Measurements from ENCODE around the gene WWOX. TPM values are rescaled to one million over a fixed set of nuclear protein-coding genes. Genes with fewer than 3 reads are reported as not detected.
A peak's percentile ranks its signal among the peaks of the same experiment; 100 is the strongest.

WWOX gene
- total RNA-seq, 2 donors from 2014 or later: 12.6 to 17.2 TPM

DNA sequence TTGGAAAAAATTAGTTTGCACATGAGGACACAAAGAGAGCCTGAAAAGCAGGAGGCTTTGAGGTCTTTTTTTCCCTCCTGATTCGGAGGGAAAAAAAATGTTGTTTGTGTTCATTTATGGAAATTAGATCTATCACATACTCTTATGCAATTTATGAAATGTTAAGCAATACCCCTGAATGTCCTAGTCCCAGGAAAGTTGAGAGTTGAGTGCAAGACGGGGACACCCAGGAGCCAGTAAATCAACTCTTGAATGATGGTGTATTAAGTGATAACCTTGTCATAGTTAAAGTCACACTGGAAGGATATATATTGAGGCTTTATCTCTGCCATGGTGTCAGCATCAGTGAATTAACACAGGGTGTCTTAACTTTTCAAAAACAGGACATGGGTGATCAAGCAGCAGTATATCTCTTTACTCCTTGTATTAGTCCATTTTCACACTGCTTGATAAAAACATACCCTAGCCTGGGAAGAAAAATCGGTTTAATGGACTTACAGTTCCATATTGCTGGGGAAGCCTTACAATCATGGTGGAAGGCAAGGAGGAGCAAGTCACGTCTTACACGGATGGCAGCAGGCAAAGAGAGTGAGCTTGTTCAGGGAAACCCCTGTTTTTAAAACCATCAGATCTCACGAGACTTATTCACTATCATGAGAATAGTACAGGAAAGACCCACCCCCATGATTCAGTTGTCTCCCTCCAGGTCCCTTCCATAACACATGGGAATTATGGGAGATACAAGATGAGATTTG, 1032.0 kb downstream of the WWOX start:
- ATAC-seq (no peak), DNase-seq (ENCODE audit: low spot score in 2 of 2) (no peak)
- Mint-ChIP-seq H3K9me3 (peaks cover 0 to 5% of the 10 kb centered on the region in 2 donors), H3K36me3 (peaks cover 0 to 5% of the 10 kb centered on the region in 2 donors), H3K27ac (no peak overlapping the region)

DNA sequence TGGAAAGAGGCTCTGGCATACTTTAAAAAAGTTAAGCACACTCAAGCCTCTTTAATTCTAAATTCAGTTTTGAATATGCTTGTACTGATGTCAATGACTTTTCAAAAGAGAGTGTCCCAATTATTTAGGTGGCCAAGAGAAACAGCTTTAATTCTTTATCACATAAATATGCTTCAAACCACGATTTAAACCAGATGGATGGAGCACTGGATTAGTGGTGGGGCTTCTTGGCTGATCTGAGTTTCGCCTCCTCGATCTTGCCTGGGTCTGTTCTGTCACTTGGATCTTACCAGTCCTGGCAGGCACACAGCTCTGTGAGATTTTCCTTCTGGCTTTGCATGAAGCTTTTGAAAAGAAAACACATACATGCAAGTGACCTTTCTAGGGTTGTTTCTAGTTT, 1033.2 kb downstream of the WWOX start:
- peaks cover 0 to 5% of the 10 kb centered on the region in 2 donors for H3K9me3 Mint-ChIP-seq

DNA sequence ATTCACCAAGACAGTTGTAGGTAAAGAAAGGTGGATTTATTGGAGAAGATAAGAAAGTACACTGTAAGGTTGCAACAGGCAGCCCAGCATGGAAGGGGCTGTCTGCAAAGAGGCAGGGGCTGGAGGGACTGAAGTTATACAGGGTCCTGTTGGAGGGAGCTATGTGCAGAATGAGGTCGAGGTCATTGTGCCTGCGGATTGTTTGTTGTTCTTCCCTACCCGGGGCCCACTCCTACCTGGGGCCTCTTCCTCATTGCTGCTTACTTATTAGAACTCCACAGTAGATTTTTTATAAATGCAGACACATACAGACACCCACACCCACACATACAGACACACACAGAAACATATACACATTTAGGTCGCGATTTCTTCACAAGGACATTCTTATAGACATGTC, 1034.8 kb downstream of the WWOX start:
- DNase-seq (ENCODE audit: low spot score in 2 of 2): no peak
- H3K27ac Mint-ChIP-seq: no peak overlapping the region
- no peak for ATAC-seq

More for the DNA sequence above, 1033.2 kb downstream of the WWOX start:
- ATAC-seq (no peak), DNase-seq (ENCODE audit: low spot score in 2 of 2) (no peak)
- peaks cover 0 to 5% of the 10 kb centered on the region in 2 donors for H3K36me3 Mint-ChIP-seq
- no peak overlapping the region for H3K27ac Mint-ChIP-seq

DNA sequence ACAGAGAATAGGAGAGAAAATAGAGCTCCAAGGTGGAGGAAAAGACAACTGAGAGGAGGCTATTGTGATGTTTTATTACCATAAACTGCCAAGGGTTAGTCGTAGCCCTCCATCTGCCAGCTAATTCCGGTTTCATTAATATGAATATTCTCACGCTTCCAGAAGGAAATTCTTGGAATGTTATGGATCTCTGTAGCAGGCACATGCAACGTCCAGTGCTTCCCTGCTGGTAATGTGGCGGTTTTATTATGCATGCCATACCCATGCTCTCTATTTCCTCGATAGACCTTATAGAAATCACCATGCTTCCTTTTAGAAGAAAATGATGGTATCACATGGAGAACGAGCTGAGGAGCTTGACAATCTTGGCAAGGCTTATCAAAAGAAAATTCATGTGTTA, 1037.5 kb downstream of the WWOX start:
- ATAC-seq: no peak
- no peaks in the 10 kb centered on the region for H3K36me3 Mint-ChIP-seq

More for the DNA sequence above, 1034.8 kb downstream of the WWOX start:
- Mint-ChIP-seq H3K36me3 (peaks cover 0 to 5% of the 10 kb centered on the region in 2 donors), H3K9me3 (peaks cover 0 to 5% of the 10 kb centered on the region in 2 donors)

DNA sequence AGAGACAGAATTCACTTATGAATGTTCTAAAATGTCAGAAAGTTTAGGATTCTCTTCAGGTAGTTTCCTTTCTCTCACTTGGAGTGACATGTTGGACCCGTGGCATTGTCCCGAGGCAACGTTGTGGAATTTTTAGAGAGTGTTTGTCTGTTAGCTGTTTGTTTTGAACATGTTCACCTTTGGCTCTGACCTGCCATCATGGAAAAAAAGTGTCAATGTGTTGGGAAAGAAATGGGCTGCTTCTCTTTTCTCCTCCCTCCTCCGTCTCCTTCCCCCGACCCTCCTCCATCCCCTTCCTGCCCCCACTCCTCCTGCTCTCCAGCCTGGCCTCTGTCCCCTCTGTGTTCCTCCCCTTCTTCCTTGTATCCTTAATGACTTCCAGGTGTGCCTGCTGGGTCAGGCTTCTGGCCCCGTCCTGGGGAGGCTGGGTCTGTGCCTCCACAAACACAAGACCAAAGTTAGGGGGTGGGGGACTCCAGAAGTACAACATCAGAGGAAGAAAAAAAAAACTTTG, 1038.0 kb downstream of the WWOX start:
- Mint-ChIP-seq H3K9me3 (no peaks in the 10 kb centered on the region), H3K36me3 (no peaks in the 10 kb centered on the region), H3K27ac (no peak overlapping the region)
- DNase-seq (ENCODE audit: low spot score in 2 of 2) (no peak), ATAC-seq (no peak)

More for the DNA sequence above, 1037.5 kb downstream of the WWOX start:
- no peak overlapping the region for H3K27ac Mint-ChIP-seq
- H3K9me3 Mint-ChIP-seq: no peaks in the 10 kb centered on the region
- no peak for DNase-seq (ENCODE audit: low spot score in 2 of 2)

DNA sequence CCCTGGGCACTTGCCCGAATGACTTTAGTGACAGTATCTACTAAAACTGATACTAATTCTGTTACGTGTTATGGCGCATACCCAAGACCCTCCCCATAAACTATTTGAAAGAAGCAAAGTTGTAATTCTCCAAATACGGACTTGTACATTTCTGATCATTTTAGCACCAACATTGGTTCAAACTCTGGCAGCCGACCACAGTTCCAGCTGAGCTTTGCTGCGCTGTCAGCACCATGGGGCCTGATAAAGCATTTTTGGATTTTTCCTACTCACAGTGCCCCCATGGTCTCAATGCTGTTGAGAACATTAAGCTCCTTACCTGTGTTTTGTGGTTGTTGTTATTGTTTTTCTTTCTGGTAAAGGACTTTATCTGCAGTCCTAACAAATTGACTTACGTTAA, 1040.3 kb downstream of the WWOX start:
- Mint-ChIP-seq H3K9me3 (no peaks in the 10 kb centered on the region), H3K27ac (no peak overlapping the region), H3K36me3 (no peaks in the 10 kb centered on the region)
- DNase-seq (ENCODE audit: low spot score in 2 of 2): no peak
- ATAC-seq: no peak

DNA sequence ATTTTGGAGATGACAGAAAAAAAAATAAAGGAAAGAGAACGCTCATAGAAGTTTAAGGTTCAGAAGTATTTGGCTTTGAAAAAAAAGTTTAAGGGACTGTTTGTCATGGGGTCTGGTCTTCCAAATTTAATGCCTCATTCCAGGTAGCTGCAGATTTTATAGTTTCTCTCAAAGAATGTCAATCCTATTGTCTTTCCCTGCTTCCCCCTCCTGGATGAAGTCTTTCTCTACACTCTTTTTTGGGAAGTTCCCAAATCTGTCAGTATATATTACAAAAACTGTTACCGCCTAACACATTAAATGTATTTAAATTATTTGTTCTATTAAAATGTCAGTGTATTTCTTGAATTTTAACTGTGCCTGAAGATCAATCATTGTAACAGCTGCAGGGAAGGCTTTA, 1043.6 kb downstream of the WWOX start:
- no peaks in the 10 kb centered on the region for H3K36me3 Mint-ChIP-seq
- ATAC-seq (no peak), DNase-seq (ENCODE audit: low spot score in 2 of 2) (no peak)
- H3K27ac Mint-ChIP-seq: no peak overlapping the region
- no peaks in the 10 kb centered on the region for H3K9me3 Mint-ChIP-seq

DNA sequence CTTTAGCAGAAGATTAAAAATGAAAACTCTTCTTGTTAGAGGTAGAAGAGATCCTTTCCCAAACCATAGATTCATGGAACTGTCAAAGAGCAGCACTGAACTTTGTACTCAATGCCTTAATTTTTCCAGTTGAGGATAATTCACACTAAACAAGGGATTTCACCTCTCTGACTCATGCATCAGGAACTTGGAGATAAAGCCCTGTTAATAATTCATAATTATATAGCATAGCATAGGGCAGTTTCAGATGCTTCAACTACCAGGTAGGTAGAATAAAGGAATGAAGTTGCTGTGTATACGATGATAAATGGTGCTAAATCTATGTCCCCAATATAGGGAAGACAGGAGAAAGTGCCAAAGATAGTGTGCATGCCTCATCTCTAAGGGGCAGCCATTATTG, 1050.7 kb downstream of the WWOX start:
- no peaks in the 10 kb centered on the region for H3K9me3 Mint-ChIP-seq
- H3K36me3 Mint-ChIP-seq: peaks cover 0 to 6% of the 10 kb centered on the region in 2 donors
- no peak for ATAC-seq
- DNase-seq (ENCODE audit: low spot score in 2 of 2): no peak
- no peak overlapping the region for H3K27ac Mint-ChIP-seq

DNA sequence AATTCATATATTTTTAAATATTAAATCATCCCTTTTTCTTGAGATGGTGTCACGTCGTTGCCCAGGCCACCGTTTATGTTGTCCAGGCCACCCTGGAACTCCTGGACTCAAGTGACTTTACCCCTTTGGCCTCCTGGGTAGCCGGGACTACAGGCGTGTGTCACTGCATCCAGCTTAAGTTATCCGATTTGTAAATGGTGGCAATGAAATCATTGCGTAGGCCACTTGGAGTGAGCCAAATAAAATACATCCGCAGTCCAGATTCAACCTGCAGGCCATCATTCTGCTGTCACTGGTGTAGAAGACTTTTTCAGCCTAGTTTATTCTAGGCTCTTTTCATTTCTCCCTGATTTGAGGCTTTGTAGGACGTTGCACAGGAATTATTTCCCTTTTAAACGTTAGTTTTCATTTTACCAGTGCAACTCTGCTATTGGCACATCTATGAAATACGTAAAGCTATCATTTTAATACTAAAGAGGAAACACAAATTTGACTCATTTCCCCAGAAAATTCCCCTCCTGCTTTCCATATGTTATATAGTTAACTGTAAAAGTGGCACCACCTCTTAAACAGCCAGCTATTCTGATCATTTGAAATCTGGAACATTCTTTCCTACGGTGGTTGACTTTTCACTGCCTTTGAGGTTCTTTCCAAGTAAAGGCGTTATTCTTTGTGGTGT, 1051.3 kb downstream of the WWOX start:
- no peak overlapping the region for H3K27ac Mint-ChIP-seq
- DNase-seq (ENCODE audit: low spot score in 2 of 2) (no peak), ATAC-seq (no peak)
- no peaks in the 10 kb centered on the region for H3K9me3 Mint-ChIP-seq
- H3K36me3 Mint-ChIP-seq: peaks cover 0 to 6% of the 10 kb centered on the region in 2 donors

DNA sequence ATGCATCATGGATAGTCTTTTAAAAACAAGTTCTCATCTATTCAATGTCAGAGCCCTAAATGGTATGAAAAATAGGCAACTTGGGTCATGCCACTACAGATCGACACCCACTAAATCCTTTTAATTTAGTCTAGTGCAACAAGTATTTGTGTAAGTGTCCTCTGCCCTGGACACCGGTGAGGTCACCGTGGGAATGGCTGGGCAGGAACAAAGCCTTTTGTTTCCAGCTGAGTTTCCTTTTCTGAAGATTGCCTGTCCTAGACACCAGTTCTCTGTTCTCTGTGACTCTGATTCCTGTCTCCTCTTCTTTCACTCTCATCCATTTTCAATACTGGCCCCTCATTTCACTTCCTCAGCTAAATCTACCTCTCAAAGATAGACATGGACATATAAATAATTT, 1054.6 kb downstream of the WWOX start:
- H3K9me3 Mint-ChIP-seq: no peaks in the 10 kb centered on the region
- DNase-seq (ENCODE audit: low spot score in 2 of 2) (no peak), ATAC-seq (no peak)
- H3K36me3 Mint-ChIP-seq: peaks cover 0 to 6% of the 10 kb centered on the region in 2 donors
- H3K27ac Mint-ChIP-seq: peak overlapping the region in 1 of 2 donors; percentile 12

DNA sequence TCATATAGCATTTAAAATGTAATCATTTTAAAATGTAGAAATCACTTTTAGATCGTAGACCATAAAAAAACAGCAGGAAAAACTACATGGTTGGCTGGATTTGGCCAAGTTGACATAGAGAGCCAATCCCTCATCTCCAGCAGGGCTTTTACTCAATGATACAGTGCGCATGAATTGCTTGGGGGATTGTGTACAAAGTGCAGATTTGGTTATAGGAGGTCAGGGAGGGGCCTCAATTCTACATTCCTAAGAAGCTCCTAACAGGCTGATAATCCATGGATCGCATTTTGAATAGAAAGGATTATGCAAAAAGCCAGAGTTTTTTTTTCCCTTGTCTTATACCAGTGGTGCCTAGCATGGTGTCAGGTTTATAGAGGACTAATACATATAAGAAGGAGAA, 1056.0 kb downstream of the WWOX start:
- no peak for DNase-seq (ENCODE audit: low spot score in 2 of 2)
- no peaks in the 10 kb centered on the region for H3K9me3 Mint-ChIP-seq
- no peak for ATAC-seq
- H3K27ac Mint-ChIP-seq: peak overlapping the region in 1 of 2 donors; percentile 52
- H3K36me3 Mint-ChIP-seq: peaks cover 0 to 6% of the 10 kb centered on the region in 2 donors

DNA sequence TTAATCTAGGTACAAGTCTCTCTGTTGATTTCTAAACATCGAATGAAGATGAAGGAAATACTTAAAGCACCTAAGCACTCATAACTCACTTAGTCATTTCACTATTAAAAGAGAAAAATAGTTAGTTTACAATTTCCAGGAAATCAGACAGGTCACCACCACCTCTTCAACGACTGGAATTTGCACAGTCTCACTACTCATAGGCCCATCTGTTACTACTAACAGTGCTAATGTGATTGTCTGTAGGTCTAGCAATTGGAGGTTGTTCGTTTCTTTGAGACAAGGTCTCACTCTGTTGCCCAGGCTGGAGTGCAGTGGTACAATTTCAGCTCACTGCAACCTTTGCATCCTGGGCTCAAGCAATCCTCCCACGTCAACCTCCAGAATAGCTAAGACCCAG, 1056.5 kb downstream of the WWOX start:
- ATAC-seq: peak; percentile 13 to 95

DNA sequence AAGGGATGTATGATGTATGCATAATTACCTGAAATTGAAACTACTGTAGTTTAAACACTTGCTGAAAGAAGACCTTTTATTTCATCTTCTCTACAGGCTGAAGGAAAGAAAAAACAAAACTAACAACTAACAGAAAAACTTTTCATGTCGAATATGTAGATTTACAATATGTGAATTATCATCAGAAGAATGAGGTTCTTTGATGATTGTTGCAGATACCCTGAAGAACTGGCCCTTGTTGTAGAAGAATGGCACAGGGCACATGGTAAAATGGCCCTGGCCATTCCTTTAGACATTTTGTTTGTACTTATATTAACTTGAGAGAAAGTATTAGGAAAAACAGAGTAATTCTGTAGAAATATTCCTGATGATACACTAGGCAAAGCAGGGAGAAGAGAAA, 1057.3 kb downstream of the WWOX start:
- peaks cover 0 to 6% of the 10 kb centered on the region in 2 donors for H3K36me3 Mint-ChIP-seq
- H3K27ac Mint-ChIP-seq: peak overlapping the region in 1 of 2 donors; percentile 55
- no peaks in the 10 kb centered on the region for H3K9me3 Mint-ChIP-seq
- ATAC-seq (no peak), DNase-seq (ENCODE audit: low spot score in 2 of 2) (no peak)

More for the DNA sequence above, 1056.5 kb downstream of the WWOX start:
- peaks cover 0 to 6% of the 10 kb centered on the region in 2 donors for H3K36me3 Mint-ChIP-seq
- H3K27ac Mint-ChIP-seq: peak overlapping the region in 1 of 2 donors; percentile 52
- no peak for DNase-seq (ENCODE audit: low spot score in 2 of 2)
- H3K9me3 Mint-ChIP-seq: no peaks in the 10 kb centered on the region

DNA sequence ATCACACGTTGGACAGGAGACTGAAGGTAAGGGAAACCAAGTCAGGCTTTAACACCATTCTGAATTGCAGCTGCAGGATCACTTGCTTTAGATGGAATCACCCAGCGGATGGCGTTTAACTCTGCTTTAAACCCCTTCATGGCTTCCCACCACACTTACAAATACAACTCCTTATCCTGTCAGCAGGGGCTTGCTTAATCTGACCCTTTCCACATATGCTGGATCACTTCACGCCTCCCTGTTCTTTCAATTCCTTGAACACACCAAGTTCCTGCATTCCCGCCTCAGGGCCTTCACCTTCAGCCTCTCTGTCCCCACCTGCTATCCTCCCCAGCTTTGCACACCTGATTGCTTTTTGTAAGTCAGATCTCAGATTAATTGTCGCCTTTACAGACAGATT, 1058.9 kb downstream of the WWOX start:
- peaks cover 0 to 6% of the 10 kb centered on the region in 2 donors for H3K36me3 Mint-ChIP-seq
- no peak overlapping the region for H3K27ac Mint-ChIP-seq
- ATAC-seq (no peak), DNase-seq (ENCODE audit: low spot score in 2 of 2) (no peak)
- H3K9me3 Mint-ChIP-seq: no peaks in the 10 kb centered on the region

DNA sequence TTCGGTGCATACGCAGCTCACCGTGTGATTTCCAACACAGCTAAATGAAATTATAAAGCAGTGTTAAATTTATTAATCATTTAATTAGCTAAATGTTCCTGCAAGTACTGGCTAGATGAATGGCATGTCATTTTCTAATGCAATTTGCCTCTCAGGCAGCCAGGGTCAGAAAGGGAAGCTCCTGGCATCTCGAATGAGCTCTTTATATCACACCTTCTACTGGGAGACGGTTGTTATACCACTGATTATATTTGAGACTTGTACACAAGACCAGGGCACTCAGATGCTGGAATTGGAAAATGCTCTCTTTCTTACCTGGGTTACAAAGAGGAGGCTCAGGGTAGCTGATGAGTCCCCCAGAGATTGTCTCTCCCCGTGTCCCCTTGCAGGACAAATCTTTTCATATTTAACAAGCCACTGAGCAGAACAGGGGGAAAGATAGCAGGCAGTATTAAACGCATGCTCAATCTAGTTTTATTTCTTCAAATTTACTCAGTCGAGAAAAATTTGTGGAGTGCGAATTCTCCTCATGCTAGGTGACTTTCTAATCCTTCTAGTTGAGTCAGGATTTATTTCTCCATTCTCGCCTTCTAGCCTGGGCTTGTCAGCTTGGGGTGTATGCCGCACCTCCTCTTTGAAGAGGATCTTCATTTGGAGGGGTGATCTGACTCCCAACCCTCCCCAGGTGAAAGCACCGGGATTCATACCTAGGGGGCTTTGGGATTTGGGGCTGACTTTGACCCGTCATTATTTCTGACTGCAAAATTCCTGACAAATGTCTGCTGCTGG, 1060.0 kb downstream of the WWOX start:
- ATAC-seq (no peak), DNase-seq (ENCODE audit: low spot score in 2 of 2) (no peak)
- peaks cover 0 to 5% of the 10 kb centered on the region in 2 donors for H3K36me3 Mint-ChIP-seq

DNA sequence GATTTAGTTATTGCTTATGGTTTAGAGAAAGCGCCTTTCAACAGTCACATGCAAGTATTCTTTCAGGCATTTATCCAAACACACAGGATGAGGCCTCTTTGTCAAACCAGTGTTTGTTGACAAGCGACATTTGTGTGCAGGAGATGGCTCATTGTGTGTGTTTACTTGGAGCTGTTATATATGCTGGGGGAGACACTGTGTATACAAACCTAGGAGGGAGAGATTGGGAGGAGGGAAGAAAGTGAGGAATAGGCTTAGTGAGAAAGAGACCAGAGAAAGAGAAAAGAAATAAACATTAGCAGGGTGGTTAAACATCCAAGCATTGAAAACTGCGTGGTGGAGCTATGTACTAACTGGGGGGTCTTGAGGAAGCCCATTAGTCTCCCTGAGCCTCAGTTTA, 1063.5 kb downstream of the WWOX start:
- Mint-ChIP-seq H3K27ac (peak overlapping the region in 1 of 2 donors; percentile 14), H3K36me3 (peaks cover 7 to 14% of the 10 kb centered on the region in 2 donors), H3K9me3 (peaks cover 3 to 8% of the 10 kb centered on the region in 2 donors)
- no peak for ATAC-seq
- no peak for DNase-seq (ENCODE audit: low spot score in 2 of 2)

More for the DNA sequence above, 1060.0 kb downstream of the WWOX start:
- Mint-ChIP-seq H3K9me3 (no peaks in the 10 kb centered on the region), H3K27ac (no peak overlapping the region)
